LNCAP (cell line): Measurements from ENCODE around the gene IGSF8.

Experiments
- CTCF ChIP-seq: fragments of 450-650 bp; IDR thresholded peaks from 2 replicates; pipeline ENCODE4 v1.5.1; 2017; ENCODE audit warnings: mild to moderate bottlenecking

The IGSF8 gene

GRCh38 chr1:160117300-160117699 is 18.9 kb upstream of the IGSF8 start:
- TF ChIP-seq CTCF, result no peak

- TF ChIP-seq CTCF, result no peak
These were observed 18.1 kb upstream of the IGSF8 start for GRCh38 chr1:160116283-160117147.

- no peak for TF ChIP-seq CTCF
These were observed 17.3 kb upstream of the IGSF8 start, which contains the start of gene ATP1A2 for GRCh38 chr1:160115545-160116282. Gene ATP1A2 (plus strand): TSS chr1:160115759. CDS start chr1:160115862, 103 bp downstream.

GRCh38 chr1:160114085-160114484 is 15.7 kb upstream of the IGSF8 start:
- TF ChIP-seq CTCF, result no peak

GRCh38 chr1:160113407-160113806 is 15.0 kb upstream of the IGSF8 start:
- TF ChIP-seq CTCF, result no peak

GRCh38 chr1:160112357-160112756 is 13.9 kb upstream of the IGSF8 start:
- no peak for TF ChIP-seq CTCF

- no peak for TF ChIP-seq CTCF
These were observed 11.3 kb upstream of the IGSF8 start for GRCh38 chr1:160109686-160110085.
